Mesendoderm (in vitro differentiated cells): ENCODE measurements around the gene NPLOC4.

Experiments
- DNase-seq: peaks from one replicate; pipeline ENCODE4 v3.0.0; 2013
- H2AK5ac ChIP-seq: 2 replicates; pipeline ENCODE4 v1.6.1; 2013; ENCODE audit warnings: low read length, inconsistent platforms
- H2BK120ac ChIP-seq: 2 replicates; pipeline ENCODE4 v1.6.1; 2013; ENCODE audit warnings: low read depth, mild to moderate bottlenecking, low read length, moderate library complexity, mixed read lengths
- H2BK15ac ChIP-seq: replicated peaks from 2 replicates; pipeline ENCODE4 v1.6.1; 2013; ENCODE audit warnings: low read depth, mild to moderate bottlenecking, moderate library complexity
- H2BK5ac ChIP-seq: 2 replicates; pipeline ENCODE4 v1.6.1; 2013; ENCODE audit warnings: low read length, inconsistent platforms
- H3K18ac ChIP-seq: 2 replicates; pipeline ENCODE4 v1.6.1; 2013; ENCODE audit warnings: mild to moderate bottlenecking, low read length, mixed read lengths
- H3K23ac ChIP-seq: one replicate; pipeline ENCODE4 v1.6.1; 2013; ENCODE audit warnings: low read length
- H3K27ac ChIP-seq: 2 replicates; pipeline ENCODE4 v1.5.1; 2013; ENCODE audit warnings: low read depth, mild to moderate bottlenecking, inconsistent platforms, low read length, moderate library complexity
- H3K27me3 ChIP-seq: 2 replicates; pipeline ENCODE4 v1.6.1; 2013; ENCODE audit warnings: low read length, control low read depth, mild to moderate bottlenecking, inconsistent platforms; ENCODE audit not compliant: insufficient read depth, poor library complexity
- H3K36me3 ChIP-seq: 2 replicates; pipeline ENCODE4 v1.6.1; 2013; ENCODE audit warnings: low read length, inconsistent platforms; ENCODE audit not compliant: control insufficient read depth, insufficient read depth
- H3K4ac ChIP-seq: one replicate; pipeline ENCODE4 v1.6.1; 2013; ENCODE audit warnings: low read depth, mild to moderate bottlenecking, low read length, moderate library complexity
- H3K4me1 ChIP-seq: 2 replicates; pipeline ENCODE4 v1.6.1; 2013; ENCODE audit warnings: low read depth, low read length, inconsistent platforms; ENCODE audit not compliant: control insufficient read depth
- H3K4me2 ChIP-seq: 2 replicates; pipeline ENCODE4 v1.6.1; 2013; ENCODE audit warnings: low read length
- H3K4me3 ChIP-seq: 2 replicates; pipeline ENCODE4 v1.5.1; 2013; ENCODE audit warnings: mild to moderate bottlenecking, low read length
- H3K56ac ChIP-seq: one replicate; pipeline ENCODE4 v1.6.1; 2013; ENCODE audit warnings: low read length
- H3K79me1 ChIP-seq: 2 replicates; pipeline ENCODE4 v1.6.1; 2013; ENCODE audit warnings: low read length, inconsistent platforms
- H3K79me2 ChIP-seq: 2 replicates; pipeline ENCODE4 v1.6.1; 2013; ENCODE audit warnings: mild to moderate bottlenecking, low read length; ENCODE audit not compliant: control insufficient read depth, insufficient read depth
- H3K9ac ChIP-seq: 2 replicates; pipeline ENCODE4 v1.6.1; 2013; ENCODE audit warnings: low read length, inconsistent platforms
- H4K5ac ChIP-seq: one replicate; pipeline ENCODE4 v1.6.1; 2013; ENCODE audit warnings: low read length
- H4K8ac ChIP-seq: one replicate; pipeline ENCODE4 v1.6.1; 2013; ENCODE audit warnings: low read depth, mild to moderate bottlenecking, control low read depth, low read length, moderate library complexity
- WGBS: extraction: QIAGEN DNeasy Blood & Tissue Kit; methylation state at CpG from one replicate; pipeline ENCODE4 v1.1.7; 2013; ENCODE audit warnings: low lambda C conversion rate, missing lambda C conversion rate; ENCODE audit not compliant: insufficient coverage; ENCODE audit errors: extremely low coverage; 5-methylcytosine and 5-hydroxymethylcytosine counted together

The NPLOC4 gene

GRCh38 chr17:81660441-81660840, 23.5 kb upstream of the NPLOC4 start:
- Histone ChIP-seq H3K27ac (no peak overlapping the region), H3K23ac (no peak overlapping the region), H3K9ac (no peak overlapping the region), H3K56ac (no peak overlapping the region), H3K18ac (no peak overlapping the region), H3K36me3 (no peaks in the 10 kb centered on the region), H4K8ac (no peak overlapping the region), H2BK120ac (no peak overlapping the region), H3K4me3 (no peak overlapping the region), H3K79me1 (peaks cover 2% of the 10 kb centered on the region), H2AK5ac (no peak overlapping the region), H2BK15ac (no peak overlapping the region), H2BK5ac (no peak overlapping the region), H4K5ac (no peak overlapping the region), H3K27me3 (no peaks in the 10 kb centered on the region), H3K4me2 (no peak overlapping the region), H3K4ac (no peak overlapping the region), H3K79me2 (no peaks in the 10 kb centered on the region), H3K4me1 (peaks cover 1% of the 10 kb centered on the region)
- DNase-seq: no peak
- no CpG with 5 or more reads among the region's 9 CpGs for WGBS

- Histone ChIP-seq H4K8ac (no peak overlapping the region), H3K27ac (no peak overlapping the region), H2BK5ac (no peak overlapping the region), H4K5ac (no peak overlapping the region), H2AK5ac (no peak overlapping the region), H3K79me2 (no peaks in the 10 kb centered on the region), H3K4me2 (no peak overlapping the region), H2BK15ac (no peak overlapping the region), H3K18ac (no peak overlapping the region), H3K27me3 (no peaks in the 10 kb centered on the region), H3K4ac (no peak overlapping the region), H3K23ac (no peak overlapping the region), H3K36me3 (no peaks in the 10 kb centered on the region), H3K79me1 (no peaks in the 10 kb centered on the region), H3K4me3 (no peak overlapping the region), H3K9ac (no peak overlapping the region), H3K56ac (no peak overlapping the region), H3K4me1 (no peaks in the 10 kb centered on the region), H2BK120ac (no peak overlapping the region)
- WGBS: no CpG with 5 or more reads among the region's 5 CpGs
- DNase-seq: no peak
These were observed 22.1 kb upstream of the NPLOC4 start for GRCh38 chr17:81659038-81659437.

- Histone ChIP-seq H2BK120ac (no peak overlapping the region), H3K23ac (no peak overlapping the region)
These were observed 19.9 kb upstream of the NPLOC4 start for GRCh38 chr17:81656835-81657234.

GRCh38 chr17:81656118-81656743, 19.3 kb upstream of the NPLOC4 start, which contains the start of gene PDE6G:
PDE6G (minus strand) TSS chr17:81656542; CDS start chr17:81653305, 3,237 bp downstream.
- no peak within 1 kb of the TSS for H4K8ac ChIP-seq
- H3K18ac ChIP-seq: no peak within 1 kb of the TSS
- no peak within 1 kb of the TSS for H2BK5ac ChIP-seq
- H3K36me3 ChIP-seq: no peaks in the 10 kb centered on the region
- H3K79me1 ChIP-seq: no peaks in the 10 kb centered on the region
- no peak within 1 kb of the TSS for H3K23ac ChIP-seq
- no peak within 1 kb of the TSS for H3K9ac ChIP-seq
- H3K4me3 ChIP-seq: no peak within 1 kb of the TSS
- H3K27ac ChIP-seq: no peak within 1 kb of the TSS
- WGBS: no CpG with 5 or more reads among the region's 15 CpGs
- H2BK120ac ChIP-seq: no peak within 1 kb of the TSS
- no peaks in the 10 kb centered on the region for H3K79me2 ChIP-seq
- no peak for DNase-seq
- no peaks in the 10 kb centered on the region for H3K27me3 ChIP-seq
- peaks cover 4% of the 10 kb centered on the region for H3K4me1 ChIP-seq
- H3K4me2 ChIP-seq: no peak within 1 kb of the TSS
- no peak within 1 kb of the TSS for H2AK5ac ChIP-seq
- H2BK15ac ChIP-seq: no peak within 1 kb of the TSS
- H3K56ac ChIP-seq: no peak within 1 kb of the TSS
- no peak within 1 kb of the TSS for H3K4ac ChIP-seq
- no peak within 1 kb of the TSS for H4K5ac ChIP-seq

More at GRCh38 chr17:81656835-81657234, 19.9 kb upstream of the NPLOC4 start:
- Histone ChIP-seq H4K5ac (no peak overlapping the region), H2BK15ac (no peak overlapping the region), H3K4me2 (no peak overlapping the region), H3K18ac (no peak overlapping the region), H2AK5ac (no peak overlapping the region), H3K79me1 (no peaks in the 10 kb centered on the region), H3K4ac (no peak overlapping the region), H3K4me1 (peaks cover 4% of the 10 kb centered on the region), H4K8ac (no peak overlapping the region), H3K27ac (no peak overlapping the region), H3K27me3 (no peaks in the 10 kb centered on the region), H2BK5ac (no peak overlapping the region), H3K79me2 (no peaks in the 10 kb centered on the region), H3K56ac (no peak overlapping the region), H3K4me3 (no peak overlapping the region), H3K36me3 (no peaks in the 10 kb centered on the region), H3K9ac (no peak overlapping the region)
- no peak for DNase-seq
- WGBS: no CpG with 5 or more reads among the region's 4 CpGs

- H3K18ac ChIP-seq: no peak overlapping the region
- H4K8ac ChIP-seq: no peak overlapping the region
- no peaks in the 10 kb centered on the region for H3K27me3 ChIP-seq
- no peak overlapping the region for H3K4me3 ChIP-seq
- H2BK5ac ChIP-seq: no peak overlapping the region
- H3K4me2 ChIP-seq: no peak overlapping the region
- no peak overlapping the region for H3K9ac ChIP-seq
- no peaks in the 10 kb centered on the region for H3K36me3 ChIP-seq
- H3K4me1 ChIP-seq: peaks cover 4% of the 10 kb centered on the region
- H3K56ac ChIP-seq: no peak overlapping the region
- H4K5ac ChIP-seq: no peak overlapping the region
- no peaks in the 10 kb centered on the region for H3K79me1 ChIP-seq
- no CpG with 5 or more reads among the region's 18 CpGs for WGBS
- no peak overlapping the region for H2BK120ac ChIP-seq
- H2BK15ac ChIP-seq: no peak overlapping the region
- no peaks in the 10 kb centered on the region for H3K79me2 ChIP-seq
- no peak overlapping the region for H3K23ac ChIP-seq
- H3K4ac ChIP-seq: no peak overlapping the region
- H2AK5ac ChIP-seq: no peak overlapping the region
- DNase-seq: no peak
- H3K27ac ChIP-seq: no peak overlapping the region
These were observed 18.6 kb upstream of the NPLOC4 start for GRCh38 chr17:81655378-81656117.
